Measurements from ENCODE around the gene SERPIND1.

The SERPIND1 gene

DNA sequence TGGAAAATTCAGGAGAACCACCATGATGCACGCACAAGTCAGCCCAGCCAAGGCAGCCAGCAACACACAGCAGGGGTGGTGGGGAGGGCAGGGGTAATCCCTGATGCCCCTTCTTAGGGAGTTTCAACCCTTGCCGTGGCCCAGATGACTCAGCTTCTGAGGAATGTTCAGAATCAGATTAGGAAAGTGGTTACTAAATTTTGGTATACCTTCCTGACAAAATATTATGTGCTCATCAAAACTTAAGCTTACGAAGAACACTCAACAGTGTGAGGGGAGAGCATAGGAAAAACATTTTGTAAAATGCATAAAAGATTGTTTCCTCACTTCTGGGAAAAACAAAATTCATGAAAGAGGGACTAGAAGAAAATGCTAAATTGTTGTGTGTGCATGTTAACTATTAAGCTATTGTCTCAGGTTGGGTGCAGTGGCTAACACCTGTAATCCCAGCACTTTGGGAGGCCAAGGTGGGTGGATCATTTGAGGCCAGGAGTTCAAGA is 32.1 kb downstream of the SERPIND1 start:
- TF ChIP-seq, protein P1, sequence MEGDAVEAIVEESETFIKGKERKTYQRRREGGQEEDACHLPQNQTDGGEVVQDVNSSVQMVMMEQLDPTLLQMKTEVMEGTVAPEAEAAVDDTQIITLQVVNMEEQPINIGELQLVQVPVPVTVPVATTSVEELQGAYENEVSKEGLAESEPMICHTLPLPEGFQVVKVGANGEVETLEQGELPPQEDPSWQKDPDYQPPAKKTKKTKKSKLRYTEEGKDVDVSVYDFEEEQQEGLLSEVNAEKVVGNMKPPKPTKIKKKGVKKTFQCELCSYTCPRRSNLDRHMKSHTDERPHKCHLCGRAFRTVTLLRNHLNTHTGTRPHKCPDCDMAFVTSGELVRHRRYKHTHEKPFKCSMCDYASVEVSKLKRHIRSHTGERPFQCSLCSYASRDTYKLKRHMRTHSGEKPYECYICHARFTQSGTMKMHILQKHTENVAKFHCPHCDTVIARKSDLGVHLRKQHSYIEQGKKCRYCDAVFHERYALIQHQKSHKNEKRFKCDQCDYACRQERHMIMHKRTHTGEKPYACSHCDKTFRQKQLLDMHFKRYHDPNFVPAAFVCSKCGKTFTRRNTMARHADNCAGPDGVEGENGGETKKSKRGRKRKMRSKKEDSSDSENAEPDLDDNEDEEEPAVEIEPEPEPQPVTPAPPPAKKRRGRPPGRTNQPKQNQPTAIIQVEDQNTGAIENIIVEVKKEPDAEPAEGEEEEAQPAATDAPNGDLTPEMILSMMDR (IDR thresholded peaks at IDR 0.05; ENCODE audit: insufficient read depth, low read length, poor library complexity, severe bottlenecking) = no peak
- Histone ChIP-seq H3K4me3 (replicated peaks; ENCODE audit: low read depth, low read length) (no peak overlapping the region), H3K27me3 (replicated peaks; ENCODE audit: control insufficient read depth, insufficient read depth, low read length) (no peaks in the 10 kb centered on the region), H3K36me3 (ENCODE audit: control insufficient read depth, insufficient read depth, low read length) (peaks cover 24% of the 10 kb centered on the region)
- DNase-seq (ENCODE audit: extremely low read depth, insufficient read length) = no peak

GRCh38 chr22:20807315-20807752 is 33.4 kb downstream of the SERPIND1 start:
- DNase-seq (ENCODE audit: extremely low read depth, insufficient read length) = no peak
- no peak overlapping the region for H3K4me3 ChIP-seq (replicated peaks; ENCODE audit: low read depth, low read length)
- H3K27me3 ChIP-seq (replicated peaks; ENCODE audit: control insufficient read depth, insufficient read depth, low read length) = no peaks in the 10 kb centered on the region
- TF ChIP-seq, protein P1 (IDR thresholded peaks at IDR 0.05; ENCODE audit: insufficient read depth, low read length, poor library complexity, severe bottlenecking) = no peak
- peaks cover 22% of the 10 kb centered on the region for H3K36me3 ChIP-seq (ENCODE audit: control insufficient read depth, insufficient read depth, low read length)

- H3K4me3 ChIP-seq (replicated peaks; ENCODE audit: low read depth, low read length) = no peak overlapping the region
- H3K36me3 ChIP-seq (ENCODE audit: control insufficient read depth, insufficient read depth, low read length) = peaks cover 18% of the 10 kb centered on the region
- DNase-seq (ENCODE audit: extremely low read depth, insufficient read length) = no peak
- TF ChIP-seq, protein P1 (IDR thresholded peaks at IDR 0.05; ENCODE audit: insufficient read depth, low read length, poor library complexity, severe bottlenecking) = no peak
- no peaks in the 10 kb centered on the region for H3K27me3 ChIP-seq (replicated peaks; ENCODE audit: control insufficient read depth, insufficient read depth, low read length)
Measured at GRCh38 chr22:20808844-20809243, 34.9 kb downstream of the SERPIND1 start.

GRCh38 chr22:20809538-20810185 is 35.7 kb downstream of the SERPIND1 start:
- Histone ChIP-seq H3K36me3 (ENCODE audit: control insufficient read depth, insufficient read depth, low read length) (peaks cover 12% of the 10 kb centered on the region), H3K27me3 (replicated peaks; ENCODE audit: control insufficient read depth, insufficient read depth, low read length) (no peaks in the 10 kb centered on the region), H3K4me3 (replicated peaks; ENCODE audit: low read depth, low read length) (no peak overlapping the region)
- TF ChIP-seq, protein P1 (IDR thresholded peaks at IDR 0.05; ENCODE audit: insufficient read depth, low read length, poor library complexity, severe bottlenecking) = no peak
- no peak for DNase-seq (ENCODE audit: extremely low read depth, insufficient read length)

DNA sequence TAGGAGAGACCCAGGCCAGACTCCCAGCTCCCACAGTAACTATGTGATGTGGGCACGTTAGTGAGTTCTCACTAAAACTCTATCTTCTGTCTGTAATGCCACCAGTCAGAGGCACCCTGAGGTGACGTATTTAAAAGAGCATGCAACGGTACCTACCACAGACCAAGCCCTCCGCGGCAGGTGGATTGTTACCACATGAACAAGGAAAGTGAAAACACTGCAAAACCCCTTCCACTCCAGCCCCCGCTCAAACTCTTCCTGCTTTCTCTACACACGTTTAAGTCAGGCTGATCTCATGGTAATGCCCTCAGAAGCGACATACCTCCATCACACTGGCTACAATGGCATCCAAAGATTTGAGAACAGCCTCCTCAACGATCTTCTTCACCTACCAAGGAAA is 36.7 kb downstream of the SERPIND1 start:
- no peak for DNase-seq (ENCODE audit: extremely low read depth, insufficient read length)
- TF ChIP-seq, protein P1 (IDR thresholded peaks at IDR 0.05; ENCODE audit: insufficient read depth, low read length, poor library complexity, severe bottlenecking) = no peak
- peaks cover 9% of the 10 kb centered on the region for H3K36me3 ChIP-seq (ENCODE audit: control insufficient read depth, insufficient read depth, low read length)
- no peaks in the 10 kb centered on the region for H3K27me3 ChIP-seq (replicated peaks; ENCODE audit: control insufficient read depth, insufficient read depth, low read length)
- H3K4me3 ChIP-seq (replicated peaks; ENCODE audit: low read depth, low read length) = no peak overlapping the region

Measured in GM06990 (cell line).